HepG2 (cell line): Measurements from ENCODE around the gene C20orf96.

ENCODE experiments used
- ARID2 ChIP-seq: sonication (generic); formaldehyde crosslinking; IDR thresholded peaks from 2 replicates; pipeline ENCODE4 v1.8.1; 2022; ENCODE audit warnings: mild to moderate bottlenecking, missing genetic modification reagents, borderline replicate concordance
- FOXP1 ChIP-seq, 2 experiments: fragments of 450-650 bp in 1 of 2; IDR thresholded peaks; 2 replicates each; pipeline ENCODE4 v1.6.1; 2017 to 2018; ENCODE audit warnings: antibody characterized with exemption in 1 of 2
- POLR2AphosphoS5 ChIP-seq: IDR thresholded peaks from 2 replicates; pipeline ENCODE4 v1.6.1; 2012; ENCODE audit warnings: low read depth, low read length
- USF2 ChIP-seq, 2 experiments: sonication (generic) in 1 of 2; formaldehyde crosslinking in 1 of 2; IDR thresholded peaks; 2 replicates each; pipeline versions ENCODE4 v1.5.1 to v1.6.1; 2011 to 2020; ENCODE audit warnings: borderline replicate concordance in 1 of 2, low read depth in 1 of 2, low read length in 1 of 2, mild to moderate bottlenecking in 1 of 2, missing genetic modification reagents in 1 of 2, moderate library complexity in 1 of 2
- ZNF207 ChIP-seq: fragments of 450-650 bp; IDR thresholded peaks from 2 replicates; pipeline ENCODE4 v1.6.1; 2016; ENCODE audit warnings: antibody characterized with exemption, borderline replicate concordance
- ZNF260 ChIP-seq: sonication (generic); formaldehyde crosslinking; IDR thresholded peaks from 2 replicates; pipeline ENCODE4 v1.4.0; 2020; ENCODE audit warnings: missing genetic modification reagents, low read depth, mild to moderate bottlenecking, borderline replicate concordance
- ZNF3 ChIP-seq: IDR thresholded peaks from 2 replicates; pipeline ENCODE4 v1.7.0; 2017; ENCODE audit warnings: inconsistent platforms
- TF ChIP-seq, protein P1 (sequence below), 2 experiments: IDR thresholded peaks; 2 replicates each; pipeline ENCODE4 v1.6.1; 2011 to 2012; ENCODE audit warnings: low read length in 2 of 2, borderline replicate concordance in 1 of 2, low read depth in 1 of 2, mild to moderate bottlenecking in 1 of 2, moderate library complexity in 1 of 2
- TF ChIP-seq, protein P2 (sequence below): sonication (generic); formaldehyde crosslinking; IDR thresholded peaks from 2 replicates; pipeline ENCODE4 v1.4.0; 2020; ENCODE audit warnings: missing genetic modification reagents, borderline replicate concordance

DNA sequence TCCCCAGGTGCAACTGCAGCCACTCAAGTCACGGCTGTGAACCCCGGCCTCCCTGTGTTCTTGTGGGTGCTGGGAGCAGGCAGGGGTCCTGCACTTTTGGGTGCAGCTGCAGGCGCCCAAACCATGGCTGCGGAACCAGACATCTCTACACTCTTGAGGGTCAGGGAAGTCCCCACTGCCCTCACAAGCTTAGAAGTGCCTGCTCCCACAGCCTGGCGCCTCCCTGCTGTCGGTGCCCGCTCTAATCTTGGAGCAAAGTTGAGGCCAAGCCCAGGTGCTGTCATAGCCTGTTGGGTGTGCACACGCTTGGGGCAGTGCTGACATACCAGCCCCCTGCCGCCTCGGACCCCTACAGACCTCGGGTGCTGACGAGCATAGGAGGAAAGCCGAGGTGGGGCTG is 26.8 kb downstream of the C20orf96 start:
- TF ChIP-seq, protein P1, sequence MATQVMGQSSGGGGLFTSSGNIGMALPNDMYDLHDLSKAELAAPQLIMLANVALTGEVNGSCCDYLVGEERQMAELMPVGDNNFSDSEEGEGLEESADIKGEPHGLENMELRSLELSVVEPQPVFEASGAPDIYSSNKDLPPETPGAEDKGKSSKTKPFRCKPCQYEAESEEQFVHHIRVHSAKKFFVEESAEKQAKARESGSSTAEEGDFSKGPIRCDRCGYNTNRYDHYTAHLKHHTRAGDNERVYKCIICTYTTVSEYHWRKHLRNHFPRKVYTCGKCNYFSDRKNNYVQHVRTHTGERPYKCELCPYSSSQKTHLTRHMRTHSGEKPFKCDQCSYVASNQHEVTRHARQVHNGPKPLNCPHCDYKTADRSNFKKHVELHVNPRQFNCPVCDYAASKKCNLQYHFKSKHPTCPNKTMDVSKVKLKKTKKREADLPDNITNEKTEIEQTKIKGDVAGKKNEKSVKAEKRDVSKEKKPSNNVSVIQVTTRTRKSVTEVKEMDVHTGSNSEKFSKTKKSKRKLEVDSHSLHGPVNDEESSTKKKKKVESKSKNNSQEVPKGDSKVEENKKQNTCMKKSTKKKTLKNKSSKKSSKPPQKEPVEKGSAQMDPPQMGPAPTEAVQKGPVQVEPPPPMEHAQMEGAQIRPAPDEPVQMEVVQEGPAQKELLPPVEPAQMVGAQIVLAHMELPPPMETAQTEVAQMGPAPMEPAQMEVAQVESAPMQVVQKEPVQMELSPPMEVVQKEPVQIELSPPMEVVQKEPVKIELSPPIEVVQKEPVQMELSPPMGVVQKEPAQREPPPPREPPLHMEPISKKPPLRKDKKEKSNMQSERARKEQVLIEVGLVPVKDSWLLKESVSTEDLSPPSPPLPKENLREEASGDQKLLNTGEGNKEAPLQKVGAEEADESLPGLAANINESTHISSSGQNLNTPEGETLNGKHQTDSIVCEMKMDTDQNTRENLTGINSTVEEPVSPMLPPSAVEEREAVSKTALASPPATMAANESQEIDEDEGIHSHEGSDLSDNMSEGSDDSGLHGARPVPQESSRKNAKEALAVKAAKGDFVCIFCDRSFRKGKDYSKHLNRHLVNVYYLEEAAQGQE (IDR thresholded peaks at IDR 0.05; ENCODE audit: borderline replicate concordance in 1 of 2, low read depth in 1 of 2, low read length in 2 of 2): no peak
- TF ChIP-seq ARID2 (CRISPR knock-in tag): no peak
- TF ChIP-seq ZNF207: no peak
- TF ChIP-seq FOXP1 (IDR thresholded peaks at IDR 0.05): no peak
- TF ChIP-seq FOXP1 (CRISPR knock-in tag; IDR thresholded peaks at IDR 0.05): no peak
- no peak for TF ChIP-seq POLR2AphosphoS5
- TF ChIP-seq ZNF3 (CRISPR knock-in tag): no peak
- TF ChIP-seq USF2 (IDR thresholded peaks at IDR 0.05; ENCODE audit: low read depth, low read length): no peak
- TF ChIP-seq USF2 (CRISPR knock-in tag; IDR thresholded peaks at IDR 0.05; ENCODE audit: borderline replicate concordance): no peak
- no peak for TF ChIP-seq ZNF260
- TF ChIP-seq, protein P2, sequence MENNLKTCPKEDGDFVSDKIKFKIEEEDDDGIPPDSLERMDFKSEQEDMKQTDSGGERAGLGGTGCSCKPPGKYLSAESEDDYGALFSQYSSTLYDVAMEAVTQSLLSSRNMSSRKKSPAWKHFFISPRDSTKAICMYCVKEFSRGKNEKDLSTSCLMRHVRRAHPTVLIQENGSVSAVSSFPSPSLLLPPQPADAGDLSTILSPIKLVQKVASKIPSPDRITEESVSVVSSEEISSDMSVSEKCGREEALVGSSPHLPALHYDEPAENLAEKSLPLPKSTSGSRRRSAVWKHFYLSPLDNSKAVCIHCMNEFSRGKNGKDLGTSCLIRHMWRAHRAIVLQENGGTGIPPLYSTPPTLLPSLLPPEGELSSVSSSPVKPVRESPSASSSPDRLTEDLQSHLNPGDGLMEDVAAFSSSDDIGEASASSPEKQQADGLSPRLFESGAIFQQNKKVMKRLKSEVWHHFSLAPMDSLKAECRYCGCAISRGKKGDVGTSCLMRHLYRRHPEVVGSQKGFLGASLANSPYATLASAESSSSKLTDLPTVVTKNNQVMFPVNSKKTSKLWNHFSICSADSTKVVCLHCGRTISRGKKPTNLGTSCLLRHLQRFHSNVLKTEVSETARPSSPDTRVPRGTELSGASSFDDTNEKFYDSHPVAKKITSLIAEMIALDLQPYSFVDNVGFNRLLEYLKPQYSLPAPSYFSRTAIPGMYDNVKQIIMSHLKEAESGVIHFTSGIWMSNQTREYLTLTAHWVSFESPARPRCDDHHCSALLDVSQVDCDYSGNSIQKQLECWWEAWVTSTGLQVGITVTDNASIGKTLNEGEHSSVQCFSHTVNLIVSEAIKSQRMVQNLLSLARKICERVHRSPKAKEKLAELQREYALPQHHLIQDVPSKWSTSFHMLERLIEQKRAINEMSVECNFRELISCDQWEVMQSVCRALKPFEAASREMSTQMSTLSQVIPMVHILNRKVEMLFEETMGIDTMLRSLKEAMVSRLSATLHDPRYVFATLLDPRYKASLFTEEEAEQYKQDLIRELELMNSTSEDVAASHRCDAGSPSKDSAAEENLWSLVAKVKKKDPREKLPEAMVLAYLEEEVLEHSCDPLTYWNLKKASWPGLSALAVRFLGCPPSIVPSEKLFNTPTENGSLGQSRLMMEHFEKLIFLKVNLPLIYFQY (CRISPR knock-in tag): no peak
